T follicular helper cell (primary cell): ENCODE data around the gene COPS8.

Source experiments
- DNase-seq: peaks from one replicate; pipeline ENCODE4 v3.0.0-alpha.2; 2020; ENCODE audit warnings: low read depth

COPS8 gene

GRCh38 chr2:237064203-237065070 lies 21.3 kb upstream of the COPS8 start:
- DNase-seq: no peak

- DNase-seq: no peak
These were observed 20.7 kb upstream of the COPS8 start for GRCh38 chr2:237065071-237065377.

GRCh38 chr2:237066396-237066795 lies 19.3 kb upstream of the COPS8 start:
- no peak for DNase-seq

GRCh38 chr2:237068005-237068576 lies 17.6 kb upstream of the COPS8 start:
- DNase-seq: no peak

- DNase-seq: peak; percentile 56
These were observed 13.4 kb upstream of the COPS8 start for GRCh38 chr2:237072067-237072931.

GRCh38 chr2:237073552-237073951 lies 12.1 kb upstream of the COPS8 start:
- no peak for DNase-seq

- no peak for DNase-seq
These were observed 11.3 kb upstream of the COPS8 start for GRCh38 chr2:237074211-237074993.

- no peak for DNase-seq
These were observed 9.7 kb upstream of the COPS8 start for GRCh38 chr2:237075749-237076599.

- no peak for DNase-seq
These were observed 4.1 kb upstream of the COPS8 start for GRCh38 chr2:237081596-237081995.

- DNase-seq: no peak
These were observed 2.7 kb upstream of the COPS8 start for GRCh38 chr2:237083026-237083425.

GRCh38 chr2:237084444-237084843 lies 1.2 kb upstream of the COPS8 start:
- DNase-seq: no peak

- no peak for DNase-seq
These were observed 5.2 kb downstream of the COPS8 start for GRCh38 chr2:237090906-237091305.

GRCh38 chr2:237091779-237092436 lies 6.2 kb downstream of the COPS8 start:
- no peak for DNase-seq

GRCh38 chr2:237092506-237092905 lies 6.8 kb downstream of the COPS8 start:
- no peak for DNase-seq

GRCh38 chr2:237092920-237093781 lies 7.5 kb downstream of the COPS8 start:
- no peak for DNase-seq

GRCh38 chr2:237096201-237096600 lies 10.5 kb downstream of the COPS8 start:
- DNase-seq: no peak

GRCh38 chr2:237096911-237097310 lies 11.2 kb downstream of the COPS8 start:
- DNase-seq: no peak

- DNase-seq: no peak
These were observed 11.7 kb downstream of the COPS8 start for GRCh38 chr2:237097326-237097910.
